H9 (cell line): Measurements from ENCODE around the gene ITPR2. TPM values are rescaled to one million over a fixed set of nuclear protein-coding genes. Genes with fewer than 3 reads are reported as not detected.

Experiments
- DNase-seq: peaks from one replicate; pipeline ENCODE4 v3.0.0-alpha.2; 2017
- H2AFZ ChIP-seq: one replicate; pipeline ENCODE4 v1.6.1; 2013; ENCODE audit warnings: mild to moderate bottlenecking, low read length, control low read depth, moderate library complexity
- H2AK5ac ChIP-seq: 2 replicates; pipeline ENCODE4 v1.6.1; 2013; ENCODE audit warnings: low read length, control low read depth, mixed read lengths; ENCODE audit not compliant: insufficient read length
- H2BK120ac ChIP-seq: one replicate; pipeline ENCODE4 v1.6.1; 2013; ENCODE audit warnings: low read depth, mild to moderate bottlenecking, low read length, control low read depth, inconsistent platforms; ENCODE audit not compliant: poor library complexity, severe bottlenecking
- H2BK12ac ChIP-seq: 2 replicates; pipeline ENCODE4 v1.6.1; 2013; ENCODE audit warnings: low read length, control low read depth, mixed read lengths, low read depth; ENCODE audit not compliant: insufficient read length
- H2BK15ac ChIP-seq: 2 replicates; pipeline ENCODE4 v1.6.1; 2013; ENCODE audit warnings: low read depth, low read length, control low read depth
- H2BK20ac ChIP-seq: one replicate; pipeline ENCODE4 v1.6.1; 2013; ENCODE audit warnings: low read depth, mild to moderate bottlenecking, low read length, control low read depth, inconsistent platforms; ENCODE audit not compliant: poor library complexity, severe bottlenecking
- H2BK5ac ChIP-seq: 2 replicates; pipeline ENCODE4 v1.6.1; 2013; ENCODE audit warnings: low read length, control low read depth, mixed read lengths; ENCODE audit not compliant: insufficient read length
- H3K14ac ChIP-seq: 2 replicates; pipeline ENCODE4 v1.6.1; 2013; ENCODE audit warnings: low read length, control low read depth; ENCODE audit not compliant: insufficient read depth
- H3K18ac ChIP-seq: 2 replicates; pipeline ENCODE4 v1.6.1; 2013; ENCODE audit warnings: low read depth, mild to moderate bottlenecking, mixed read lengths, low read length, control low read depth; ENCODE audit not compliant: insufficient read length
- H3K23ac ChIP-seq: 2 replicates; pipeline ENCODE4 v1.6.1; 2013; ENCODE audit warnings: low read length, control low read depth, mixed read lengths, low read depth; ENCODE audit not compliant: insufficient read length
- H3K23me2 ChIP-seq: 2 replicates; pipeline ENCODE4 v1.6.1; 2013; ENCODE audit warnings: low read depth, mild to moderate bottlenecking, mixed read lengths, low read length, control low read depth; ENCODE audit not compliant: insufficient read length, poor library complexity, severe bottlenecking
- H3K27ac ChIP-seq: 2 replicates; pipeline ENCODE4 v1.5.1; 2013; ENCODE audit warnings: low read length, control low read depth, mixed read lengths, low read depth; ENCODE audit not compliant: insufficient read length
- H3K27me3 ChIP-seq: 2 replicates; pipeline ENCODE4 v1.6.1; 2013; ENCODE audit warnings: low read length, control low read depth, inconsistent platforms; ENCODE audit not compliant: insufficient read depth
- H3K4ac ChIP-seq: 2 replicates; pipeline ENCODE4 v1.6.1; 2013; ENCODE audit warnings: low read depth, mild to moderate bottlenecking, control low read depth, inconsistent platforms, low read length, moderate library complexity
- H3K4me1 ChIP-seq: 2 replicates; pipeline ENCODE4 v1.6.1; 2013; ENCODE audit warnings: low read length, control low read depth, inconsistent platforms; ENCODE audit not compliant: insufficient read depth
- H3K4me2 ChIP-seq: 2 replicates; pipeline ENCODE4 v1.6.1; 2013; ENCODE audit warnings: low read length, control low read depth, mixed read lengths; ENCODE audit not compliant: insufficient read length, insufficient read depth
- H3K56ac ChIP-seq: 2 replicates; pipeline ENCODE4 v1.6.1; 2013; ENCODE audit warnings: low read depth, mild to moderate bottlenecking, mixed read lengths, low read length, control low read depth; ENCODE audit not compliant: insufficient read length
- H3K79me1 ChIP-seq: 2 replicates; pipeline ENCODE4 v1.6.1; 2013; ENCODE audit warnings: low read depth, mild to moderate bottlenecking, moderate library complexity, low read length, control low read depth, inconsistent platforms; ENCODE audit not compliant: insufficient read depth, poor library complexity, severe bottlenecking
- H3K79me2 ChIP-seq: 2 replicates; pipeline ENCODE4 v1.6.1; 2013; ENCODE audit warnings: low read length, control low read depth, inconsistent platforms; ENCODE audit not compliant: insufficient read depth
- H3K9ac ChIP-seq: 2 replicates; pipeline ENCODE4 v1.6.1; 2013; ENCODE audit warnings: low read length, control low read depth, mixed read lengths; ENCODE audit not compliant: insufficient read length; ENCODE audit errors: extremely low read depth
- H3K9me3 ChIP-seq: one replicate; pipeline ENCODE4 v1.6.1; 2013; ENCODE audit warnings: low read depth, low read length, inconsistent platforms; ENCODE audit not compliant: control insufficient read depth
- H3T11ph ChIP-seq: one replicate; pipeline ENCODE4 v1.6.1; 2013; ENCODE audit warnings: mild to moderate bottlenecking, low read length, control low read depth, inconsistent platforms
- H4K20me1 ChIP-seq: one replicate; pipeline ENCODE4 v1.6.1; 2013; ENCODE audit not compliant: control insufficient read depth, insufficient read length, insufficient read depth
- H4K5ac ChIP-seq: 2 replicates; pipeline ENCODE4 v1.6.1; 2013; ENCODE audit warnings: low read depth, mild to moderate bottlenecking, mixed read lengths, low read length, control low read depth; ENCODE audit not compliant: insufficient read length
- H4K8ac ChIP-seq: replicated peaks from 2 replicates; pipeline ENCODE4 v1.6.1; 2013; ENCODE audit warnings: low read length, control low read depth, mixed read lengths, low read depth; ENCODE audit not compliant: insufficient read length
- H4K91ac ChIP-seq: 2 replicates; pipeline ENCODE4 v1.6.1; 2013; ENCODE audit warnings: low read depth, mild to moderate bottlenecking, moderate library complexity, mixed read lengths, low read length, control low read depth; ENCODE audit not compliant: insufficient read length
- H3K27ac Mint-ChIP-seq, 3 experiments: 2 replicates in 2 of 3; 3 replicates in 1 of 3; pipeline ENCODE4 v1.8.0; 2020 to 2021; ENCODE audit warnings: mixed read lengths in 3 of 3, mild to moderate bottlenecking in 1 of 3, moderate library complexity in 1 of 3
- H3K27me3 Mint-ChIP-seq: 2 replicates; pipeline ENCODE4 v1.8.0; 2021; ENCODE audit warnings: low read depth, mild to moderate bottlenecking, moderate library complexity, mixed read lengths
- H3K36me3 Mint-ChIP-seq, 3 experiments: 2 replicates in 2 of 3; 3 replicates in 1 of 3; pipeline ENCODE4 v1.8.0; 2020 to 2021; ENCODE audit warnings: low read depth in 3 of 3, mixed read lengths in 3 of 3; ENCODE audit not compliant: insufficient read depth in 1 of 3
- H3K4me1 Mint-ChIP-seq, 2 experiments: 2 replicates each; pipeline ENCODE4 v1.8.0; 2020; ENCODE audit warnings: mixed read lengths in 2 of 2
- H3K4me3 Mint-ChIP-seq, 2 experiments: 2 replicates in 1 of 2; 3 replicates in 1 of 2; pipeline ENCODE4 v1.8.0; 2020 to 2021; ENCODE audit warnings: mild to moderate bottlenecking in 2 of 2, mixed read lengths in 2 of 2, moderate library complexity in 1 of 2
- H3K9me3 Mint-ChIP-seq, 2 experiments: 2 replicates in 1 of 2; 3 replicates in 1 of 2; pipeline ENCODE4 v1.8.0; 2020; ENCODE audit warnings: mild to moderate bottlenecking in 2 of 2, mixed read lengths in 2 of 2, moderate library complexity in 1 of 2
- CTCF ChIP-seq: fragments of 200-600 bp; sonication (generic); conservative IDR thresholded peaks from 3 replicates; pipeline ENCODE4 v1.8.0; 2021; ENCODE audit warnings: antibody characterized with exemption, mild to moderate bottlenecking
- WGBS: extraction: QIAGEN DNeasy Blood & Tissue Kit; methylation state at CpG from one replicate; pipeline ENCODE4 v1.1.7; 2013; ENCODE audit warnings: missing lambda C conversion rate, low lambda C conversion rate, mixed read lengths; ENCODE audit not compliant: insufficient read length; ENCODE audit errors: extremely low coverage; 5-methylcytosine and 5-hydroxymethylcytosine counted together
- total RNA-seq: library from RNA; stranded (reverse); gene quantifications from 2 replicates; pipeline ENCODE4 v1.2.1, GENCODE V29; 2021

The ITPR2 gene
- total RNA-seq, 1 experiment from 2014 or later, result 14.8 TPM

GRCh38 chr12:26817183-26817591, 15.8 kb downstream of the ITPR2 start:
- H2AK5ac ChIP-seq, result no peak overlapping the region
- no peaks in the 10 kb centered on the region for H3K23me2 ChIP-seq
- H4K20me1 ChIP-seq, result no peaks in the 10 kb centered on the region
- H3K4me2 ChIP-seq, result no peak overlapping the region
- H2BK120ac ChIP-seq, result no peak overlapping the region
- no peak overlapping the region for H2AFZ ChIP-seq
- H3K9ac ChIP-seq, result no peak overlapping the region
- H3K23ac ChIP-seq, result no peak overlapping the region
- H3K4me1 ChIP-seq, result peaks cover 5% of the 10 kb centered on the region; the same call in 1 of the 2 replicates
- no peak for TF ChIP-seq CTCF
- Mint-ChIP-seq H3K27ac (peak overlapping the region in 1 of 3 experiments; percentile 39; a peak in 1 of 7 replicates), H3K9me3 (no peaks in the 10 kb centered on the region), H3K4me1 (peaks cover 14 to 15% of the 10 kb centered on the region in 2 experiments), H3K4me3 (no peak overlapping the region), H3K36me3 (0 out of 7 replicates have a peak, but pooled peaks cover 0 to 1% (median 0%) of the 10 kb centered on the region in 3 experiments), H3K27me3 (no peaks in the 10 kb centered on the region)
- no CpG with 5 or more reads among the region's 4 CpGs for WGBS
- no peak overlapping the region for H3K18ac ChIP-seq
- H4K8ac ChIP-seq, result no peak overlapping the region
- no peak overlapping the region for H3K4ac ChIP-seq
- H3K79me1 ChIP-seq, result peaks cover 3% of the 10 kb centered on the region
- H2BK20ac ChIP-seq, result no peak overlapping the region
- H3T11ph ChIP-seq, result no peak overlapping the region
- H3K14ac ChIP-seq, result no peak overlapping the region
- no peaks in the 10 kb centered on the region for H3K27me3 ChIP-seq
- peaks cover 11% of the 10 kb centered on the region for H3K79me2 ChIP-seq
- no peak overlapping the region for H3K27ac ChIP-seq
- no peak overlapping the region for H2BK5ac ChIP-seq
- no peaks in the 10 kb centered on the region for H3K9me3 ChIP-seq
- H3K56ac ChIP-seq, result no peak overlapping the region
- no peak for DNase-seq
- no peak overlapping the region for H2BK15ac ChIP-seq
- H4K91ac ChIP-seq, result no peak overlapping the region
- no peak overlapping the region for H2BK12ac ChIP-seq
- H4K5ac ChIP-seq, result no peak overlapping the region
